Measurements from ENCODE around the gene NDST3.

The NDST3 gene

GRCh38 chr4:118034053-118034785, at the start of gene NDST3:
Gene NDST3, plus strand, starts transcription at chr4:118034486. Its CDS starts 19,425 bp downstream, at chr4:118053911.
- peak; percentile 79 for DNase-seq

- no peak for DNase-seq
These were observed 48.0 kb upstream of the NDST3 start for GRCh38 chr4:117986321-117986720.

GRCh38 chr4:117987464-117987863, 46.8 kb upstream of the NDST3 start:
- DNase-seq = no peak

DNA sequence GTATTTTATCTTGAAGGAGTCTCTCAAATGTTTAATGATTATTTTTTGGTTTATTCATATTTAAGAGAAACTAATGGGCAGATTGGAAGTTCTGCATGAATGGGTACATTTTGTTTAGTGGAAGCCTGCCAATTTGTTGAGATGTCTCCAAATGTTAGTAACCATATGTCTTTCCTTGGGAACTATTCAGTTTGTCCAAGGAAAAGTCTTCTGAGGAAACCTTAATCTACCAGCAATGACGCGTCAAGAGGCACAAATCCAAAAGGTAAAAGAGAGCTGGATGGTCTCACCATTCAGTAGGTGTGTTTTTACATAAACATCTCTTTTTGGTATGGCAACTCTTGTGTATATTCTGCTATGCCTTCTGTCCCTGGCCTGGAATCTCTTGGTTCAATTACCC, 37.4 kb upstream of the NDST3 start:
- DNase-seq = no peak

GRCh38 chr4:118004088-118004487, 30.2 kb upstream of the NDST3 start:
- DNase-seq = no peak

GRCh38 chr4:118005883-118006282, 28.4 kb upstream of the NDST3 start:
- DNase-seq = no peak

GRCh38 chr4:118012142-118012541, 22.1 kb upstream of the NDST3 start:
- DNase-seq = no peak

GRCh38 chr4:118014831-118015230, 19.5 kb upstream of the NDST3 start:
- DNase-seq = no peak

- no peak for DNase-seq
These were observed 15.7 kb upstream of the NDST3 start for GRCh38 chr4:118018381-118019145.

GRCh38 chr4:118026806-118027205, 7.5 kb upstream of the NDST3 start:
- DNase-seq = no peak

- DNase-seq = no peak
These were observed 5.1 kb upstream of the NDST3 start for GRCh38 chr4:118029224-118029623.

GRCh38 chr4:118032691-118033090, 1.6 kb upstream of the NDST3 start:
- peak; percentile 13 for DNase-seq

DNA sequence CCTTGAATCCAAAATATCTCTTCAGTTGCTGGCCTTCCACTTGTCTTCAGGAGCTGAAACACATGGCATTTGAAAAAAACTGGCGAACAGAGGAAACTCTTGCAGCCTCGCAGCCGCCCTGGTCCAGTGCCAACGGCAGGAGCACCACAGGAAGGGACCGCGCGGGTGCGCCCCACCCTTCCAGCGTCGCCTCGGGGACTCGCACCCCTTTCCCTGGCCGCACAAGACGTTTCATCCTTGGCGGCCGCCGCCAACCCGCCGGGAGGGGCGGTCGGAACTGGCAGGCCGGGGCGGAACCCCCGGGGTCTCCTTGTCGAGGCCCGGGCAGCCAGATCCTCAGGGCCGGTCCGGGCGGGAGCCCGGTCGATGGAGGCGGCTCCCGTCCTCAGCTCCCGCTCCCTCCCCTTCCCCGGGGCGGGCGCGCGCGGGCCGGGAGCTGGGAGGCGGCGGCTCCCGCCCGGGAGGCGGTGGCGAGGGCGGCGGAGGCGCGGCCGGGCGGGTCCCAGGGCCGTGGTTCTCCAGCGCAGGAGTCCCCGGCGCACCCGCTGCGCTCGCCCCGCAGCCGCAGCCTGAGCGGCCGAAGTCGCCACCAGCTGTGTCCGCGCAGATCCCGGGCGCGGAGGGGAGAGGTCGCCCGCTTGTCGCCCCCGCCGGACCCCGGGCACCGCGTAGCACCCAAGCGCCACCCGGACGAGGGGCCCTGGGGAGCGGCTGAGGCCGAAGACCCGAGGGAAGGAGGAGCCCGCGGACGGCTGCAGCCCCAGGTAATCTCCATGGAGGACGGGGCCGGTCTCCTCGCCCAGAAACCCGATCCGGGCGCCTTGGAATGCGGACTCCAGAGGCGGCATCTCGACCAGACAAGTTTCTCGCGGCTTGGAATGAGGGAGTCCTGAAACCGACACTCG, 886 bp upstream of the NDST3 start:
- peak; percentile 87 for DNase-seq

DNA sequence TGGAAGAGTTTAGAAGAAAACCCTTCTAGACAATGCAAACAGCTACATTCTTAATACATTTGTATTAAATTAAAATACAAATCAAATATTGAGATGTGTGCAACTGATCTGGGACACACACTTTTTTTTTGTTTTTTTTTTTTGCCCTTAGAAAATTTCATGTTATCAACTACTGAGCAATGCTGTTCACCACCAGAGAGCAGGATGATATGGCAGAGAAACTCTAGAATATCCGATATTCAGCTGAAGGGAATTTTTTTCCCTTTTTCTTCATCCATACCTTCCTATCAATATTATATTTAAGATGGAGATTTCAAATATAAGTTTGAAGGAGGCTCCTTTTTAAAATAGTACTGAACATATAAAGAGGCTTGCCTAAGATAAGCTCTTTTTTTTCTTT, 1.0 kb downstream of the NDST3 start:
- DNase-seq = no peak

DNA sequence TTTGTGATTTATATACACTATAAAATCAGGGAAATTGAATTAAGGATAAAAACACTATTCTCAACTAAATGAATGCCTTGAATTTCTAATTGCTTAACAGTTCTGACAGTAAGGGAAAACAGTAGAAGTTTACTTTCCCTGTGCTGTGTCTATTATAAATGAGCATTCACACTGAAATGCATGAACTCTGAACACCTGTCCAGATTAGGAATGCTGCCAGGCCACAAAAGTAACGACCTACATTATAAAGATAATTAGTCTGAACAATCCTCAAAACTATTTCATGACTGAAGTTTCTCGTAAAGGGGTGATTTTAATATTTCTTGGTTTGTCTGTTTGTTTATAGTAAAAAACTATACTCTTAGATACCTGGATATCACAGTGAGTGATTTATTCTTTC, 2.0 kb downstream of the NDST3 start:
- no peak for DNase-seq

DNA sequence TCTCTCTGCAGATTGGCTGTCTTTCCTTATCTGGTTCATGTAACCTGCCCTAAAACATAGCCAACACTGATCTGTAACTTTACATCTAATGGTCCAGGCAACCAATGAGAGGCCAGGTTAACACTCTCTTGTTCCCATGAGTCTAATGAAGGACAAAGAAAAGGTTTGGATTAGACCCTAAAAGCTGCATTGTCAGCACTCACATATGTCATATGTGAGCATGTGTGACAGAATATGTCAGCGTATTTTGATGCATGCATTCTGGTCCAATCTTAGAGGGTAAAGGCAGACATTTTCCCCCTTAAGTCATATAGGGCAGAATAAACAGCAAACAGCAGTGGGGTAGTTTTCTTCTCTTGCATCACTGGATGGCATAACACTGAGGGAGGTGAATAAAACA, 3.7 kb downstream of the NDST3 start:
- no peak for DNase-seq

DNA sequence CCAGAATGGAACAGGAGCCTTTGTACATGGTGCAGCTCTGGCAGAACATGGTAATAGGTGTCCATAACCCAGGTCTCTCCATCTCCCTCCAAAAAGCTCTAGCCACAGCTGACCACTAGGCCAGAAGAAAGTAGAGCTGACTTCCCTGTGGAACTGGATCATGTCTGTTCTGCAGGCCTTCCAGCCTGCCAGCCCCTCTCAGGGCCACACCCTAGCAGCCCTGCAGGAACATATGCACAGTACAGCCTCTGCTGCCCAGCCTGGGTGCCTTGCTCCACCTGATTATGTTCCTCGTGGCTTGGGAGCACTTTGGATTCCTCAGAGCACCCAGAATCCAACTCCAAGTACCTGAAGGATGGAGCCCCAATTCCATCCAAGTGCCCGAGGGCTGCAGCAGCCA, 12.0 kb downstream of the NDST3 start:
- DNase-seq = no peak

DNA sequence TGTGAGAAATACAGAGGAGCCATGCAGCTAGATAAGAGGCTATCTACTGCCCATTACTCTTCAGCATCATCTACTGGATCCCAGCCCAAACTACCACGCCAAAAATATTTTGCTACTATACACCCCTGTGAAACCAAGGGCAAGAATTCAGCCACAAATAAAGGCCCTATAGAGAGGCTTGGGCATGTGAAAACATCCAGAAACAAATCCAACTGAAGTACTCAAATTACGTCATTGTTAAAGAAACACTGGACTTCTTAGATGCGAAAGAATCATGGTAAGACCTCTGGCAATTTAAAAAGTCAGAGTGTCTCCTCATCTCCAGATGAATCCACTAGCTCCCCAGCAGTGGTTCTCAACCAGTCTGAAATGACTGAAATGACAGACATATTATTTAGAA, 12.8 kb downstream of the NDST3 start:
- no peak for DNase-seq

DNA sequence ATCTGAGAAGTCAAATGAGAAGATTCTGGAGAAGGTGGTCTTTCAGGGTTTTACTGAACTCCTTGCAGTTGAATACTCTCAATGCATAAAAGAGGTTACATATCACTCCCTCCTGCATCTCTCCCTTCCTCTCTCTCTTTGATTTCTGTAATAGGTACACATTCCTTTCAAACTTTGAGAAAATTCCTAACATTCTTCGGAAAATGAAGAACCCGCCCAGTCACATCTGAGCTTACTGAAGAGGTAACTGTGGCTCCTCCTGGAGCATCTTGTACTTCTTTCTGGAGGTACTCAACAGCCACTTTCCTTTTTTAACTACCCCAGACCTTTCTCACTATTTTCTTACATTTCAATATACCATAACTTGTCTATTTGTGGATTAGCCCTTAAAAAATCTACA, 24.7 kb downstream of the NDST3 start:
- no peak for DNase-seq

- DNase-seq = no peak
These were observed 25.1 kb downstream of the NDST3 start for GRCh38 chr4:118059397-118059796.

DNA sequence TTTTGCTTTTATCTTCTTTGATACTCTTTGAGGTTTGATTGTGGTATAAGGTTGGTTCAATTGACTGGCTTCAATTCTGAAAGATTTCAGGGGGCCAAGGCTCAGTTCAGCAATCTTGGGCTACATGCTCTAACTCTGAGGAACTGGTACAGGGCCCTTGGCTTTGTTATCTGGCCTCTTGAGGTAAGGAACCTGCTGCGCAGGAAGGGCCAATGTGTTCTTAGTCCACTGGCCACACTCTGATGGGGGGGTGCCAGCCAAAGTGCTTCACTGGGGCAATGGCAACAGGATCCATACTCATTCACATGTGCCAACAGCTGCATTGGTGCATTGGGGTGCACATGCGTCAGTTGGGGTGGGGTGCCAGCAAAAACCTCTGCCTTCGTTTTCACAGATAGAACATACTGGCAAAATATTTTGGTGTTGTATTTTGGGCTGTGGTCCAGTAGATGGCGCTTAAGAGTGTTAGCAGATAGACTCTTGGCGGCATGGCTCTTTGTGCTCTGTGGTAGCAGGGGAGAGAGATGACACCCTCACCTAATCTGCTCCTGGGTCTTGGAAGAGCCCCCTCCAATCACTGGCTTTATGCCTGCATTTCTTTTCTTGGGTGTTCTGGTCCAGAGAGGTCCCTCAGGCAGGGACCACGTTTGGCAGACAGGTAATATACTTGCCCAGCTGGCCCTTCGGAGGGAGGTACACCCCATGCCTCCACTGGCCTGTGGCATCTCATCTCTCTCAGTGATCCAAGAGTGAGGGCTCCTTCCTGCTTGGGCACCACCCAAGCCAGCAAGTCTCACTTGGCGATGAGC, 42.9 kb downstream of the NDST3 start:
- no peak for DNase-seq

GRCh38 chr4:118077767-118078105, 43.5 kb downstream of the NDST3 start:
- DNase-seq = no peak

DNA sequence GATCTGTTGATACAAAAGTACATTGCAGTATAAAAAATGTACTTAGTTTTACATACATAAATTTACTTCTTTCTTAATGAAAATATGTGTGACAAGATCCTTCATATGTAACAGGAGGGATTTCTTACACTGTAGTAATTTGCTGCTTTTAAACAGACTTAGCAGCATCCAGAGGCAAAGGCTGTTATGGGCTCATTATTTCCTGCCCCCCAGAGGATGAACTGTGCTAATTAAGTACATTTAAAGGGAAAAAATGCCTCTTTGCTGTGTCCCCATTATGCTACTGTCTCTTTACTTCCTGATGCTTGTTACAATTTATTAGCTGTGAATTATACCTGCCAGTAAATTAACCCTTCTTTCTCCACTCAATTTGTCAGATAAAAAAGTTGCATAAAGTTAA, 47.1 kb downstream of the NDST3 start:
- DNase-seq = peak; percentile 1
